ENCODE measurements around the gene CLDN14.
A peak's percentile ranks its signal among the peaks of the same experiment; 100 is the strongest.

CLDN14 gene, protein sequence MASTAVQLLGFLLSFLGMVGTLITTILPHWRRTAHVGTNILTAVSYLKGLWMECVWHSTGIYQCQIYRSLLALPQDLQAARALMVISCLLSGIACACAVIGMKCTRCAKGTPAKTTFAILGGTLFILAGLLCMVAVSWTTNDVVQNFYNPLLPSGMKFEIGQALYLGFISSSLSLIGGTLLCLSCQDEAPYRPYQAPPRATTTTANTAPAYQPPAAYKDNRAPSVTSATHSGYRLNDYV

DNA sequence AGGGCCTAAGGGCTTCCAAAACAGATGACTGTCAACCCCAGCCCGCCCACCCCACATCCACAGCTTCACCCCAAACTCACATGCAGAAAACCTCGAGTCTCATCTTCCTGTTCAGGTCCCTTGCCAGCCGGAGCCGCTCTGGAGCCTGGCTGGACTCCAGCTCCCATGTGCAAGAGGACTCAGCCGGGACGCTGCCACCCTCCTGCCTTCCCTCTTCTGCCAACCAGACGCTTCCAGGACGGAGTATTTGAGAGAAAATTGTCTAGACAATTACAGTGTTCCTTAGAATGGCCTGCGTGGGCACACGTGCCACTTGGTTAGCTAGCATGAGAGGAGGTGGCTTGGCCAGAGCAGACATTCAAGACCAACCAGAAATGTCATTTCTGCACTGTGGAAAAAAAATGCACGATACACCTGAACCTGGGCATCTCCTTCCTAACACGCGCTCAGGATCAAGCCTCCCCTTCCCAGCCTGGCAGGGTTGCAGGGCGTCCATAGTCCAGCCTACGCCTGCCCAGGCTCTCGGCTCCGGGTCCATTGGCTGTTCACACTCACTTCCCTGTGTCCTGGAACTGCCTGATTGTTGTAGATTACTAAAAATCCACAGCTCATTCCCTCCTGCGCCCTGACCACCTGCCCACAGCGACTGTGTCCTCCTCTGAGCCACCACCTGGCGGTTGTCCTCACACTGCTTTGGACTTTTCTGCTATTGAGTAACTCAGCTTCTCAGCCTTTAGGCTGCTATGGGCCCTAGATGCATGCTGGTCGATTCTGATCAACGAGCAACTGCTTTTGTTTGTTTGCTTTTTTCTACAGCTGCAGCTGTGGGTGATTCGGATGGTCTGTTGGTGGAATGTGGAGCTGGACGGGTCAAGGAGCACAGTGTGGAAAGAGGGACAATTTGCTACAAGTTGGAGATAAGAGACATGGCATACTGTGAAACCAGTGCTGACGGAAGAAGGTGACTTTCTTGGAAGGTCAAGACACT, at the start of gene CLDN14:
CLDN14 (minus strand) TSS at position 708 of the 988 bp plus-strand sequence. CDS start 18,427 bp downstream, outside the sequence.
- DNase-seq (ENCODE audit: low read depth in 2 of 2) = no peak

DNA sequence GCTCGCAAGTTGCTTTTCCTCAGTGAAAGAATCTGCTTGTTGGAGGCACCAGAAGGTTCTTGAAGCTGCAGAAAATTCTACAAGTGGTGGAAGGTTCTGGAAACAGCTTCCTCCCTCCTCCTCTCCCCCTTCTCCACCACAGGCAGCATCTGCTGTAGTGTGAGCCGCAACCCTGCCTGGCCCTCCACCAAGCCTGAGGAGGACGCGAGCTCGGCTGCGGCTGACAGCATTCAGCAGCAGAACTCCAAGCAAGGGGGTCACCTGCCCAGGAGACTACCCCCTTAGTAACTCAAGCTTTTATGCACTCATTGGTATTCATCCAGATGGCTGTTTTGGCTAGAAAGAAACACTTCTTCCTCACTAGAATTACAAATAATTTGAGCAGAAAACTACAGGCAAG, 48.8 kb upstream of the CLDN14 start:
- DNase-seq (ENCODE audit: low read depth in 2 of 2) = no peak

DNA sequence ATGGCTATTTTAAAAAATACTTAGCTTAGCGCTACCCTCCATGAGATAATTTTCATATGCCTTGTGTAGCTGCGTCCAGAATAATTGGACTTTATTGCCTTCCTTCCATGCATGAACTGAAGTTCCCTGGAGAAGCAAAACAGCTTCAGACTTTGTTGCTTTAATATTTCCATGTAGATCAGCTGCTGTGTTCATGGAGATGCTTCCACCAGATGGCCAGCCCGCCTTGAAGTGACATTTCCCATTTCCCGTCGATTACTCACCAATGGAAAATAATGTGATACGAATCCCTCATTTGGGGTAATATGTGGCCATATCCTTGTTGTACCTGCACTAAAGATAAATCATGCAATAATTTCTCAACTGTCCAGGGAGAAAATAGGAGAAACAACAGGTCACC, 47.4 kb upstream of the CLDN14 start:
- no peak for DNase-seq (ENCODE audit: low read depth in 2 of 2)

DNA sequence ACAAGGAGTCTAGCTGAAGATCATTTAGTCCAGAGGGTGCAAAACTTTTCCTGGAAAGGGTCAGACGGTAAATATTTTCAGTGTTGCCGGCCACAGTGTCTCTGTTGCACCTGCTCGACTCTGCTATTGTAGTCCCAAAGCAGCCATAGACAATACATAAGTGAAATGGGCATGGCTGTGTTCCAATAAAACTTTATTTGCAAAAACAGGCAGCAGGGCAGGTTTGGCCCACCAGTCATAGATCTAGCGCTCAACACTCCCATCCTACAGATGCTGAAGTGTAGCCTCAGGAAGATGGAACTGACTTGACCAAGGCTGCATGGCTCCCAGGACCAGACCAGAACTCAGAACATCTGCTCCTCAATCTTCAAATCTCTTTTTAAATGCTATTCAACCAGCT, 46.2 kb upstream of the CLDN14 start:
- DNase-seq (ENCODE audit: low read depth in 2 of 2) = no peak

DNA sequence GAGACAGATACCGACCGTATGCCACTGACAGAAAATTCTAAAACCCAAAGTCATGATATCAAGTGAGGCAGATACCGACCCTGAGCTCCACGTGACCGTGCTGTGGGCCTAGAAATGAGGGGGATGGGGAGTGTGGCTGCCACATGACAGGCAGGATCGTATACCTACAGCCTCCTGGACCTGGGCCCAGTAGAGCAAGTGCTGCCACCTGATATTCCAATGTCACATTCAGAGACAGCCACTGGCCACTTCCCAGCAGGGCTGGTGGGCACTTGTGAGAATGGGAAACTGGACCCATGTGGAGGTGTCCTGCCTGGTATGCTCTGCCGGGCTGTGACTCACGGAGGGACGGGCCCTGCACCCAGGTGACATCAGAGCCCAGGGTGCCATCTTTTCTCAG, 44.6 kb upstream of the CLDN14 start:
- DNase-seq (ENCODE audit: low read depth in 2 of 2) = no peak

DNA sequence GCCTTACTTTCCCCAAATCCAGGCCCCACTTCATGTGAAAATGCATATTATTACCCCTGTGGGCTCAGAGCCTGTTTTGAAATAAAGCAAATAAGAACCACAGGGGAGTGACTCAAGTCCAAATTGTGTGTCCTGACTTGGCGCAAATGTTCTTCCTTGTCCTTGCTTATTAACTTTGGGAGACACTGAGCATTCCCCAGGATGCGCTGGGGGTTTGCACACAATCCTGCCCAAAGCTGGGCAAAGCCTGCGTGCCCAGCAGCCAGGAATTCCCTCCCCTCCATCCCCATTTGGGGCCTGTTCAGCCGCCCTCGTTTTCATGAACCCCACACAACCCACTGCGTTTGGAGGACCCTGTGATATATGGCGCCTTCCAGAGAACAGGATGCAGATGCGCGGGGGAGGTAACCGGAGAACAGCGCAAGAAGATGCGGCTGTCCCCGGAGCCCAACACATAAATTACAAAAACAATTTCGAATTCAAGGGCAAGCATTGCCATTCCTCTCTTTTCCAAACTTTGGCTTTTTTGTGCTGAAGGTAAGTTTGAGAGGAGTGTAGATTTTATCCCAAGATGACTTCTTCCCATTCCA, 42.4 kb upstream of the CLDN14 start:
- no peak for DNase-seq (ENCODE audit: low read depth in 2 of 2)

DNA sequence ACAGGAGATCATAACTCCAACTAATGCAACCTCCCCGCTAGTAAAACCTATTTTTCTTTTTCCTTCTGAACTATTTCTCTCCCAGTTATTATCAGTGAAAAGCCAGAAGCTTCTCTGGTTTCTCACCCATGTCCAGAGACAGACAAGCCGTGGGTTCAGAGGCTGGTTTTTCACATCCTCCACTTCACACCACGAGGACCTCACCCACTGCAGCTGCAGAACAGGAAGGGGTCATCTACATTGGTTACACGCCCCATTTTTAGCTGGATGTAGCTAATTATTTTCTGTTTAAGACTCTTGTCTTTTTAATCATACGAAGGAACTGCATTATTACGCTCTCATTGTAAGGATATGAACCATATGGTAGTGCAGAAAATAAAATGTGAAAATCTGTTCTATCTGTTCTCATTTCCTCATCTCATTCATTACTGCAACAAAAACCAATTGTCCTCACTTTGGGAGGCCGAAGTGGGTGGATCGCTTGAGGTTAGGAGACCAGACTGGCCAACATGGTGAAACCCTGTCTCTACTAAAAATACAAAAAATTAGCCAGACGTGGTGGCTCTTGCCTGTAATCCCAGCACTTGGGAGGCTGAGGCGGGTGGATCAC, 39.1 kb upstream of the CLDN14 start:
- no peak for DNase-seq (ENCODE audit: low read depth in 2 of 2)

DNA sequence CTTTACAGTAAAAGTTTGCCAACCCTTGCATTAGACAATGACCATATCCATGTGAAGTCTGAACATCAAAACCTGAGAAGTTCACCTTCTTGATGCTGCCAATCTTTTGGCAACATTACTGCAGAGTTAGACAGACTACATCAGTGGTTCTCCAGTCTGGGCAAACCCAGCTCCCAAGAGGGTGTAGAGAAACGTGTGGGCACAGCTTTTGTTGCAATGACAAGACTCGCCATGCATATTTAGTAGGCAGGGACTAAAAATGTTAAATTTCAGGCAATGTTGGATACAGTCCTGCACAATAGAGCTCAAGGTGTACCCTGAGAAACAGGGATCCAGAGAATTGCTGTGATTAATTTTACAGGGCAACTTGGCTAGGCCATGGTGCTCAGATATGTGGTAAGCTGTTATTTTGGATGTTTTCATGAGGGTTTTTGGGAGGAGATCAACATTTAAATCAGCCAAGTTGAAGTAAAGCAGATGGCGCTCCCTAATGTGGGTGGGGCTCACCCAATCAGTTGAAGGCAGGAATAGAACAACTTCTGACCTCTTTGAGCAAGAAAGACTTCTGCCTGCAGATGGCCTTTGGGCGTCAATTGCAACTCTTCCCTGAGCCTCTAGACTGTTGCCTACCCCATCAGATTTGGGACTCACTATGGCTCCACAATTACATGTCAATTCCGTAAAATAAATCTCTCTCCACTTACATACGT, 37.6 kb upstream of the CLDN14 start:
- no peak for DNase-seq (ENCODE audit: low read depth in 2 of 2)

DNA sequence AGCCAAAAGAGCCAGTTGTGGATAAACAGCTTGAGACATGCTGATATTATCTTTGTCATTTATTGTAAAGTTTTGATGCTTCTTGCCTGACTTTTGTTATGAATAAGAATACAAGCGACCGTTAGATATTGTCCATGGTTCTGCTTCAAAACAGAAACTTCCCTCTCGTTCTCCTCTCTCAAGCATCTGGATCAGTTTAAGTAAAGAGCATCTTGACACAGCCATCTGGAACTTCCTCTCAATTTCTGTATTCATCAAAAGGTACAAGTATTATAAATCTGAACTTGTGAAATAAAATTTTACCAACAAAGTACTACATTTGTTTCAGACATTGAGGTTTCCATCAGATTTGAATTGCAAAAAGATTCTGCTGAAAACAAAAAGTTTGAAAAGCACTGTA, 36.4 kb upstream of the CLDN14 start:
- DNase-seq (ENCODE audit: low read depth in 2 of 2) = no peak

DNA sequence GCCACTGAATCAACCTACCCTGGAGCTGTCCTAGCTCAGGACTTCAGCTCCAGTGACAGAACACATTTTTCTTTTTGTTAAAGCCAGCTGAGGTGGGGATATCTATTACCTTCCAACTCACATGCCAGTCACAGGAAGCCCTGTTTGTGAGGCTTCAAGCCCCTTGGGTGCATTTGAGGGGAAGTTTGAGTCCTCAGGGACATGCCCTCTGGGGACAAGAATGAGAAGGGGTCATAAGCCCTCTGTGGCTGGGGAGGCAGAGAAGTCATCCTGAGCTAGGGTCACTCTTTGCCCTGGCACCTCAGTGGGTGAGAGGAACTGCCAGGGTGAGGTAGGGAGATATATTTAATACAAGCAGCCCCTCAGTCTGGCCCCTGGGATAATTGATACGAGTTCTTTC, 33.5 kb upstream of the CLDN14 start:
- no peak for DNase-seq (ENCODE audit: low read depth in 2 of 2)

DNA sequence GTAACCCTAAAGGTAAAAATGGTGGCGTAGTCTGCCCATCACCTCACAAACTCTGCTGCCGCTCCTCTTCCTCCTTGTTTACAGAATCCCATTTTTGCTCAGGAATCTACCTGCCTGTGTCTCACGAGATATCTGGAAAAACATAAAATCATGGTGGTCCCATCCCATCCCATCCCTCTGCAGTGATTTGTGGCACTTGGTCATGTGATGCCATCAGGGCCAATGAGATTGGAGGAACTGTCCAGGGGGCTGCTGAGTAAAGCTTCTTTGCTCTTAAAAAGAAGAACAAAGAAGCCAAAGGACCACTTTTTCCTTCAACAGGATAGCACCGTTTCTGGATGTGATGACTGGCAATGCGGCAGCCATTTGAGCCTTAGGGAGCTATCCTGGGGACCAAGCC, 33.0 kb upstream of the CLDN14 start:
- DNase-seq (ENCODE audit: low read depth in 2 of 2) = no peak

DNA sequence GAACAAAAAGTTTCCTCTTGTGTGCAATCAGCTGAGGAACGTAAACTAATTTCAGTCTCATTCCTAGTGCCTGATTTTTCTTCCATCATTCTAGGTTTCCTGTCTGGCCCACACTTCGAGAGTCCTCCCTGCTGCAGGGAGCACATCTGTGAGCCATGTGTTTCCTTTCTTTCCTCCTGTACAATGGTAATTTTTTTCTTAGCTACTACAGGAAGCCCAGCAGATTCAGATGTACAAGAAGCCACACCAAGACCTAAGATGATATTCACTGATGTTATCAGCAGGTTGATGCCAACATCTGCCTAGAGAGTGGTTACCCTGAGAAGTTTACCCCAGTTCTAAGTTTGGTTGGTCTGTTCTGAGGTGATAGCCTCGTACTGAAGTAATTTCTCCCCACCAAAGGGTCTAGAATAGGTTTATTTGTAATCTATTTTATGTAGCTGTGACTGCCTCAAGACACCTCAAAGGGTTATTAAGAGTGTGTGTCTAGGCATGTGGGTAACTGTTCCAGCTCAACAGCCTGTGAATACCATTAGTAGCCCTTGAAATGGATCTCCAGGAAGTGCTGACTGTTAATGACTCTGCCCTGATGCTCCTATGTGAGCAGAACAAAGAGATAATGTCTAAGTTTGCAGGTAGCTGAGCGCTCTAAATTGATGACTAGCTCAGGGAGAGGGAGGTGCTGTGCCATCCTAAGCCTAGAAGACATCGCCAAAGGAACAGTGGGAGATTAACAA, 31.7 kb upstream of the CLDN14 start:
- DNase-seq (ENCODE audit: low read depth in 2 of 2) = no peak

DNA sequence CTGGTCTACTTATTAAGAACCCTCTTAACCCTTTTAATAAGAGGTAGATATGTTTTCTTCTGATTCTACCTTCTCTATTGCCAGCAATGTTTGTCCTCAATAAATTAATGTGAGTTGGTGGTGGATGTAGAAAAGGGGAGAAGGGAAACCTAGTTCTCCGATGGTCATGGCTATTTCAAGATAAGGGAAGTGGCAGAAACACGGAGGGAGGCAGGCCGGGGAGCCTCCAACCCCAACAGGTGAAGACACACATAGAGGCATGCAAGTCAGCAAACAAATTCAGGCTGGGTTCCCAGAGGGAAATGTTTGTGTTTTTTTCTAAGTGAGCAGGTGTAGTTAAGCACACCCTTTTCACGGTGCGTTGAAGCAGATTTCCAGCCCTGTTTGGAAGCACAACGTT, 31.0 kb upstream of the CLDN14 start:
- DNase-seq (ENCODE audit: low read depth in 2 of 2) = no peak

DNA sequence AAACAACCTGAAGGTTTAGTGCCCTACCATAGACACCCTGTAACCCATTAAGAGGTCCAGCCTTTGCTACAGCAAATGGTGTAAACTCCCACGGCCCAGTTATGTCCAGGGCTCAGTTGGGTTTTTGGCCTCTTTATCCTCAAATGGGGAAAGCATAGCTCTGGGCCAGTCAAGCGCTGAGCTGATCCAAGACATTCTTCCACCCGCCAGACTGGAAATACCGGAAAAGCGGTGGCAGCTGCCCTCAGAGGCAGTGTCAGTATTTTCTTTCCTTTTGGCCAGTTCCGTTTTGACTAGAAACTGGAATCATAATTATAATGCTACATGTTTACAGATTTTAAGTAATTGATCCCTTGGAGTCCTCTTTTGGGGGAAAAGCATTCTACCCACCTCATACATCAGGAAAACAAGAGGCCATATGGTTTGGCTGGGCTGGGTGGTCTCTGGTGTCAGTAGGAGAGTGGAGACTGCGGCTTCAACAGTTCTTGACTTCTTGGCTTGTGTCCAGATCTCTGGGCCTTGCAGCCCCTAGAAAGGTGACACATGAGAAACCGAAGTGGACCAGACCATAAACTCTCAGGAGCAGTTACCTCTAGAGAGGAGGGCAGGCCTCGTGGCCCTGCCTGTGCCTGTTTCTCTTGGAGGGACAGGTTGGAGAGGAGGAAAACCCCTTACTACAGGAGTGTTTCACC, 30.2 kb upstream of the CLDN14 start:
- no peak for DNase-seq (ENCODE audit: low read depth in 2 of 2)

DNA sequence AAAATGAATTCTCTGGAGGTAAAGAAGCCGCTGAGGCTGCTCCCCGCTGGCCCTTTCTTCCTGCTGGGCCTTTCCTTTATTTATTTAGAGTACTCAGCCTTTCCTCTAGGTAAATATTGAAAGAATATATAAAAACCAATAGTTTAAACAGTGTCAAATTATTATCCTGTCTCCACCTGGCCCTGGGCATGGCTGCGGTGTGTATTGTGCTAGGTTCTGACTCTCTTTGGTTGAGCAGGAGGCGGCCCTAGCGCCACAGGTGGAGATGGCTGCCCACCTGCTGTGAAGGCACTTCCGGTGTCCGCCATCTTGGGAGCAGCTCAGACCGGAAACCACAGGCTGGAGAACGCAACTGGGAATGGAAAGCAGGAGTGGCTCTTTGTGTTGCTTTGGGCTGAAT, 29.0 kb upstream of the CLDN14 start:
- no peak for DNase-seq (ENCODE audit: low read depth in 2 of 2)

DNA sequence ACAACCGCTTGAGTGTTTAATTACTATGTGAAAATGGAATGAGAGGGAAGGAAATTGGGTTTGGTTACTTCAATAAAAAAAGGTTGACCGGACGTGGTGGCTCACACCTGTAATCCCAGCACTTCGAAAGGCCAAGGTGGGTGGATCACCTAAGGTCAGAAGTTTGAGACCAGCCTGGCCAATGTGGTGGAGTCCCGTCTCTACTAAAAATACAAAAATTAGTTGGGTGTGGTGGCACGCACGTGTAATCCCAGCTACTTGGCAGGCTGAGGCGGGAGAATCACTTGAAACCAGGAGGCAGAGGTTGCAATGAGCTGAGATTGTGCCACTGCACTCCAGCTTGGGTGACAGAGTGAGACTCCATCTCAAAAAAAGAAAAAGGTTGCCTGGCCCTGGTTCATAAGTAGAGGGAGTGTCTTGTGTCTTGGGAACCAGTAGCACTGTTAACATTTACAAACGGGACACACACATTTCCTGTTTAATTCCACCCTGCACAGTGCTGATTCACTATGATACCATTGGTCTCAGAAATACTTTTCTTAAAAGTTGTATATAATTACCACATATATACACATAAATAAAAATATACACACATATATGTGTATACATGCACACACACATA, 27.6 kb upstream of the CLDN14 start:
- no peak for DNase-seq (ENCODE audit: low read depth in 2 of 2)

DNA sequence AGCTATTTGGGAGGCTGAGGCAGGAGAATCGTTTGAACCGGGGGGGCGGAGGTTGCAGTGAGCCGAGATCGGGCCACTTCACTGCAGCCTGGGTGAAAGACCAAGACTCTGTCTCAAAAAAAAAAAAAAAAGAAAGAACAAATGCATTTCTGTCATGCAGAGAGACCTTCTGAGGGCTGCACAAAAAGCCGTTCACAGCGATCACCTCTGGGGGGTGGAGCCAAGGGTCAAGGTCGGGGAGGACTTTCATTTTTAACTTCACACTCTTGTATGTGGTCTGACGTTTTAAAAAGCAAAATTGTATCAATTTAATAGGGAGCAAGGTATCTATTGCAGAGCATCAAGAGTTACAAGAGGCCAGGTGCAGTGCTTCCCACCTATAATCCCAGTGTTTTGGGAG, 26.6 kb upstream of the CLDN14 start:
- DNase-seq (ENCODE audit: low read depth in 2 of 2) = no peak

DNA sequence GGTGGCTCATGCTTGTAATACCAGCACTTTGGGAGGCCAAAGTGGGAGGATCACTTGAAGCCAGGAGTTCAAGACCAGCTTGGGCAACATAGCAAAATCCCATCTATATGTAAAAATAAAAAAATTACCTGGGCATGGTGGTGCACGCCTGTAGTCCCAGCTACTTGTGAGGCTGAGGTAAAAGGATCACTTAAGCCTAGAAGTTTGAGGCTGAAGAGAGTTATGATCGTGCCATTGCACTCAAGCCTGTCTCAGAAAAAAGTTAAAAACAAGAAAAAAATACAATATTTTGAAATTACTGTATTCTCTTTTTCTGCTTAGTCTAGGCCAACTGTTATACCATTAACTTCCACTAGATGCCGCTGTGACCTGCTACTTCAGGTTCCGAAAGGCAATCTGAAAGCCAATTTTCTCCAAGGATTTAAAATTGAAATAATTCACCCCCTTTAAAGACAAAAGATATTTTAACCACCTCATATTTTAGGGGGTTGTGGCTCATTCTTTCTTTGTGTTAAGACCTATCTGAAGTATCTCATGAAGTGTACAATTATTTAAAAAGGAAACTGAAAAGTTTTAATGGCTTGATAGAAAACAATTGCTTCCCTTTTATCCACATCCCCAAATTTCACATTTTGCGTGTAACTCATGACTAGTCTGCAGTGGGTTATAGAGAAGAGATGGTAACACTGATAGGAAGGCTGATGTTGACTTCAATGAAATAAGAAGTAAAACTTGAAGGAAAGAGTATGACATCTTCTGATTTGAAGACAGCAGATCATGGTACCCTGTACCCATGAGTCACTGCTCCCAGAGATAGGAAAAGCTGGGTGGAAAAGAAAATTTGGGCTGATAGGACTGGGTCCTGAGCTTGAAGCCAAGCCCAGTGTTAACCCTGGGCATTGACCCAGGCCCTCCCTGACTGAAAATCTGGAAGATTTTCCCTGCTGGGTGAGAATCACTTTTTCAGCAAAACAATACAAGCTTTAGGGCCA, 24.4 kb upstream of the CLDN14 start:
- DNase-seq (ENCODE audit: low read depth in 2 of 2) = peak in 1 of 2 donors; percentile 11

DNA sequence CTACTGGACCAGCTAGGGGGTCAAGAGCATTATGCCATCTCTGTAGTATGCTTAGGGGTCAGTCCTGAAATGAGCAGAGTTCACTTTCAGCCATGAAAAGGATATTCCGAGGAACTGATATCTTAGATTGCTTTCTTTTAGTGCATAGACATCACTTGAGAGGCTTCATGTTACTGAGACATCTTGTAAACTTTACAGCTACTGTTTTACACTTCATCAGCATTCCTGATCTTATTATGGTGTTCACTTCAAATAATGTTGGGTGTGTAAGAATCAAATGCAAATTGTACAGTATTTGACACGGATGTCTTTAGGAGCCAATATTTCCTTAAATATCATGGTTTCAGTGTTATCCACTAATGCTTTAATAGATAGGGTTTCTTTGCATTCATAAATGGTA, 22.4 kb upstream of the CLDN14 start:
- DNase-seq (ENCODE audit: low read depth in 2 of 2) = no peak
